Neural progenitor cell (in vitro differentiated cells): Measurements from ENCODE around the gene CXCL9. TPM values are rescaled to one million over a fixed set of nuclear protein-coding genes. Genes with fewer than 3 reads are reported as not detected.

ENCODE experiments used
- DNase-seq: peaks from one replicate; pipeline ENCODE4 v3.0.0-alpha.2; 2016; ENCODE audit warnings: low spot score
- H2AFZ ChIP-seq: fragments of 200-600 bp; sonication (generic); replicated peaks from 2 replicates; pipeline ENCODE4 v1.6.1; 2016; ENCODE audit warnings: antibody characterized with exemption
- H3F3A ChIP-seq: fragments of 200-600 bp; sonication (generic); 2 replicates; pipeline ENCODE4 v1.6.1; 2016; ENCODE audit warnings: antibody characterized with exemption, low read depth
- H3K27ac ChIP-seq: fragments of 200-600 bp; sonication (generic); 2 replicates; pipeline ENCODE4 v1.5.1; 2016; ENCODE audit warnings: mild to moderate bottlenecking
- H3K27me3 ChIP-seq: fragments of 200-600 bp; sonication (generic); 2 replicates; pipeline ENCODE4 v1.6.1; 2016; ENCODE audit warnings: mild to moderate bottlenecking, moderate library complexity
- H3K36me3 ChIP-seq: fragments of 200-600 bp; sonication (generic); 2 replicates; pipeline ENCODE4 v1.5.1; 2016
- H3K4me1 ChIP-seq: fragments of 200-600 bp; sonication (generic); 2 replicates; pipeline ENCODE4 v1.6.1; 2016; ENCODE audit warnings: mixed run types
- H3K4me2 ChIP-seq: fragments of 200-600 bp; sonication (generic); 2 replicates; pipeline ENCODE4 v1.6.1; 2016
- H3K4me3 ChIP-seq: fragments of 200-600 bp; sonication (generic); 2 replicates; pipeline ENCODE4 v1.5.1; 2016
- H3K79me2 ChIP-seq: fragments of 200-600 bp; sonication (generic); 2 replicates; pipeline ENCODE4 v1.6.1; 2016; ENCODE audit warnings: low read depth
- H3K9ac ChIP-seq: fragments of 200-600 bp; sonication (generic); 2 replicates; pipeline ENCODE4 v1.6.1; 2016
- H3K9me3 ChIP-seq: fragments of 200-600 bp; sonication (generic); 2 replicates; pipeline ENCODE4 v1.5.1; 2016; ENCODE audit warnings: low read depth
- H4K20me1 ChIP-seq: fragments of 200-600 bp; sonication (generic); 2 replicates; pipeline ENCODE4 v1.6.1; 2016; ENCODE audit warnings: low read depth
- H3K27ac Mint-ChIP-seq: 3 replicates; pipeline ENCODE4 v1.8.0; 2021; ENCODE audit warnings: mixed read lengths
- H3K27me3 Mint-ChIP-seq: 2 replicates; pipeline ENCODE4 v1.8.0; 2022; ENCODE audit warnings: low read depth, mild to moderate bottlenecking, inconsistent platforms, moderate library complexity, mixed read lengths; ENCODE audit not compliant: insufficient read depth
- H3K36me3 Mint-ChIP-seq: 3 replicates; pipeline ENCODE4 v1.8.0; 2021; ENCODE audit warnings: mixed read lengths
- H3K4me1 Mint-ChIP-seq: 3 replicates; pipeline ENCODE4 v1.8.0; 2021; ENCODE audit warnings: mixed read lengths
- H3K4me3 Mint-ChIP-seq: 3 replicates; pipeline ENCODE4 v1.8.0; 2021; ENCODE audit warnings: mild to moderate bottlenecking, moderate library complexity, mixed read lengths
- H3K9me3 Mint-ChIP-seq: 3 replicates; pipeline ENCODE4 v1.8.0; 2020; ENCODE audit warnings: mixed read lengths
- CTCF ChIP-seq: fragments of 200-600 bp; sonication (generic); IDR thresholded peaks from 2 replicates; pipeline ENCODE4 v1.5.1; 2017; ENCODE audit warnings: antibody characterized with exemption, mild to moderate bottlenecking
- EZH2 ChIP-seq: fragments of 200-600 bp; sonication (generic); IDR thresholded peaks from 2 replicates; pipeline ENCODE4 v1.6.1; 2017; ENCODE audit warnings: antibody characterized with exemption, mild to moderate bottlenecking, moderate library complexity
- EZH2phosphoT487 ChIP-seq: fragments of 200-600 bp; sonication (generic); IDR thresholded peaks from 2 replicates; pipeline ENCODE4 v1.6.1; 2017; ENCODE audit warnings: antibody characterized with exemption
- total RNA-seq: library from RNA; depleted of rRNA; stranded (reverse); fragments of >200 nt; gene quantifications from 2 replicates; pipeline ENCODE4 v1.2.3, GENCODE V29; 2015; ENCODE audit warnings: low replicate concordance

Gene CXCL9
- total RNA-seq, 1 donor from 2014 or later, result not detected

DNA sequence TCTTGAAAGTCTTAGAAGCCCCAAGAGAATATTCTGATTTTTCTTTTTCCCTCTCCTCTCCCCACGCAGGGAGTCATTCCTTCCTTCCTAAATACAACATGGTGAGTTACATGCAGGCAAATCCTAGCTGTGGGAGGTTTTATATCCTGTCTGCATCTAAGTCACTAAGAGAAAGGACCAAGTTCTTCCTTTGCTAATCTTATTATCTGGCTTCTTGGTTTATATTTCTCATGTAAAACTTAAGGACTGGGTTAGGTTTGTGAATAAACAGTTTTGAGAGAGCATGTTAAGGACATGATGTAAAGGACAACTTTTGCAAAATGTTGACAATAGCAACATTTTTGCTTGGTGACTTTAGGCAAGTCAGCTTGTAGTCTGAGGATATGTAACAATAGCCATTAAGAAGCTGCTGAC is 5.1 kb upstream of the CXCL9 start:
- no peaks in the 10 kb centered on the region for H3F3A ChIP-seq
- peaks cover 17% of the 10 kb centered on the region for H3K4me1 Mint-ChIP-seq
- no peak overlapping the region for H3K4me3 Mint-ChIP-seq
- TF ChIP-seq CTCF, result no peak
- TF ChIP-seq EZH2, result no peak
- no peak for TF ChIP-seq EZH2phosphoT487
- no peak overlapping the region for H3K4me3 ChIP-seq
- H3K27me3 ChIP-seq, result no peaks in the 10 kb centered on the region
- H3K4me2 ChIP-seq, result peak overlapping the region; percentile 12
- H3K9ac ChIP-seq, result peak overlapping the region; percentile 2
- H3K27ac Mint-ChIP-seq, result peak overlapping the region; percentile 87
- no peaks in the 10 kb centered on the region for H3K36me3 Mint-ChIP-seq
- H3K27me3 Mint-ChIP-seq, result peaks cover 2% of the 10 kb centered on the region
- H3K4me1 ChIP-seq, result peaks cover 10% of the 10 kb centered on the region
- no peaks in the 10 kb centered on the region for H3K36me3 ChIP-seq
- no peaks in the 10 kb centered on the region for H3K79me2 ChIP-seq
- DNase-seq, result no peak
- no peaks in the 10 kb centered on the region for H3K9me3 Mint-ChIP-seq
- H3K9me3 ChIP-seq, result no peaks in the 10 kb centered on the region
- no peak overlapping the region for H3K27ac ChIP-seq
- no peaks in the 10 kb centered on the region for H4K20me1 ChIP-seq
- peak overlapping the region; percentile 95 for H2AFZ ChIP-seq

- no peak for TF ChIP-seq EZH2phosphoT487
- no peak for TF ChIP-seq EZH2
- TF ChIP-seq CTCF, result no peak
Observed at GRCh38 chr4:76011700-76012387, 4.5 kb upstream of the CXCL9 start.

DNA sequence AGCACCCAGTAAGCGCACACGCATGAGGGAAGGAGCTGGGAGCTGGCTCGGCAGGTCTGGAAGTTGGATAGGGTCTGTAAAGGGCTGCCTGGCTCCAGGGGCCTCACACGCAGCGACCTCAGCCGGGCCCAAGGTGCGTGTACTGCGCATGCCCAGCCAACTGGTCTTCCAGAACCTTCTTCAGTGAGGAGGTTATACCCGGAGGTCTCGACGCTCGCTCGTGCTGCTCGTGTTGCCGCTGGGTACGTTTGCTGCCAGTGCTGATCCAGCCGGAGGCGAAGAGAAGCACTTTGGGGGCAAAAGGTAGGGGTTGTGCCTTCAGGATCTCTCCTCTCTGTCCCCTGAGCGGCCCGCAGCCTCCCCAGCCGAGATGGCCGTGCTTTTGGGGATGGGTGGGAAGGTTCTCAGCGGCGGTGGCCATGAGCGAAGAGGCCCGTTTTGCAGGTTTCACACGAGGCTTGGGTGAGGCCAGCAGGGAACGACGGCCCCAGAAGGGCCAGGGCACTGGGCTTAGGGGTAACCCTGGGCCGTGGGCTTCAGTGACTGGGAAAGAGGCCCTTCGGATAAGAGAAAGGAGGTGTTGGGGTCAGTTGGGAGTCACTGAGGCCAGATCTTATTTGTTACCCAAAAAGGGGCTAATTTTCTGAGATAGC is 3.8 kb upstream of the CXCL9 start:
- Histone ChIP-seq H3K36me3 (no peaks in the 10 kb centered on the region), H3K9me3 (no peaks in the 10 kb centered on the region), H3K4me2 (no peak overlapping the region), H2AFZ (peak overlapping the region; percentile 95), H3F3A (no peaks in the 10 kb centered on the region), H3K4me1 (peaks cover 10% of the 10 kb centered on the region), H3K27me3 (no peaks in the 10 kb centered on the region), H3K79me2 (no peaks in the 10 kb centered on the region), H3K4me3 (no peak overlapping the region), H3K9ac (no peak overlapping the region), H3K27ac (no peak overlapping the region), H4K20me1 (no peaks in the 10 kb centered on the region)
- Mint-ChIP-seq H3K36me3 (no peaks in the 10 kb centered on the region), H3K27me3 (peaks cover 2% of the 10 kb centered on the region), H3K4me1 (peaks cover 17% of the 10 kb centered on the region), H3K27ac (no peak overlapping the region), H3K4me3 (no peak overlapping the region), H3K9me3 (no peaks in the 10 kb centered on the region)
- DNase-seq, result no peak
- no peak for TF ChIP-seq EZH2
- TF ChIP-seq EZH2phosphoT487, result no peak
- TF ChIP-seq CTCF, result no peak

More at GRCh38 chr4:76011700-76012387, 4.5 kb upstream of the CXCL9 start:
- no peaks in the 10 kb centered on the region for H3K9me3 Mint-ChIP-seq
- H3K27ac ChIP-seq, result no peak overlapping the region
- H3K27ac Mint-ChIP-seq, result peak overlapping the region; percentile 87
- H3K27me3 Mint-ChIP-seq, result peaks cover 2% of the 10 kb centered on the region
- no peaks in the 10 kb centered on the region for H4K20me1 ChIP-seq
- peaks cover 17% of the 10 kb centered on the region for H3K4me1 Mint-ChIP-seq
- no peaks in the 10 kb centered on the region for H3K36me3 Mint-ChIP-seq
- H3K9me3 ChIP-seq, result no peaks in the 10 kb centered on the region
- no peaks in the 10 kb centered on the region for H3K27me3 ChIP-seq
- H3K4me3 Mint-ChIP-seq, result no peak overlapping the region
- no peaks in the 10 kb centered on the region for H3K36me3 ChIP-seq
- no peak overlapping the region for H3K4me3 ChIP-seq
- peak overlapping the region; percentile 2 for H3K9ac ChIP-seq
- H2AFZ ChIP-seq, result peak overlapping the region; percentile 95
- no peaks in the 10 kb centered on the region for H3F3A ChIP-seq
- H3K79me2 ChIP-seq, result no peaks in the 10 kb centered on the region
- peaks cover 10% of the 10 kb centered on the region for H3K4me1 ChIP-seq
- H3K4me2 ChIP-seq, result peak overlapping the region; percentile 12
- peak; percentile 36 for DNase-seq
